IMR-90 (cell line): ENCODE data around the gene CSF1. TPM values are rescaled to one million over a fixed set of nuclear protein-coding genes. Genes with fewer than 3 reads are reported as not detected.

Source experiments
- ATAC-seq: fragments of 200-7000 bp; cut with Tn5 transposase; 2 replicates; pipeline ENCODE4 v1.9.1; 2020; ENCODE audit warnings: low read depth, mild to moderate bottlenecking, moderate library complexity
- BruUV-seq: library from RNA; stranded (reverse); fragments of 400-500 nt; replicated peaks from 2 replicates; lab custom pipeline; 2021; lab: Mats Ljungman, UMichigan
- CTCF ChIA-PET: fragments of 300-600 bp; formaldehyde crosslinking; extraction: SDS; loops from one replicate; lab custom pipeline; 2021; ENCODE audit warnings: antibody characterized with exemption; lab: Yijun Ruan, JAX
- POLR2A ChIA-PET: fragments of 300-600 bp; sonication (Branson Sonifier 250); formaldehyde crosslinking; loops from one replicate; lab custom pipeline; 2022; ENCODE audit warnings: antibody characterized with exemption; ENCODE audit not compliant: unreplicated experiment; lab: Charles Lee
- DNase-seq: peaks from one replicate; pipeline ENCODE4 v3.0.0; 2013
- H2AFZ ChIP-seq: replicated peaks from 2 replicates; pipeline ENCODE3; 2013; ENCODE audit warnings: low read length, mild to moderate bottlenecking; ENCODE audit not compliant: poor library complexity
- H2AK5ac ChIP-seq: 2 replicates; pipeline ENCODE4 v1.6.1; 2013; ENCODE audit warnings: low read depth, low read length, inconsistent platforms
- H2AK9ac ChIP-seq: replicated peaks from 2 replicates; pipeline ENCODE3; 2013; ENCODE audit warnings: mild to moderate bottlenecking, low read depth, low read length, moderate library complexity; ENCODE audit not compliant: poor library complexity
- H2BK120ac ChIP-seq: 2 replicates; pipeline ENCODE4 v1.6.1; 2013; ENCODE audit warnings: low read depth, low read length, inconsistent platforms
- H2BK15ac ChIP-seq: 3 replicates; pipeline ENCODE4 v1.6.1; 2013; ENCODE audit warnings: low read depth, low read length, inconsistent platforms
- H2BK20ac ChIP-seq: 2 replicates; pipeline ENCODE4 v1.6.1; 2013; ENCODE audit warnings: low read depth, mild to moderate bottlenecking, inconsistent platforms, low read length, moderate library complexity
- H2BK5ac ChIP-seq: 2 replicates; pipeline ENCODE4 v1.6.1; 2013; ENCODE audit warnings: mild to moderate bottlenecking, low read depth, low read length, inconsistent platforms; ENCODE audit not compliant: poor library complexity, severe bottlenecking
- H3K14ac ChIP-seq: replicated peaks from 2 replicates; pipeline ENCODE4 v1.6.1; 2013; ENCODE audit warnings: low read depth, low read length, inconsistent platforms
- H3K18ac ChIP-seq: 2 replicates; pipeline ENCODE4 v1.6.1; 2013; ENCODE audit warnings: low read depth, low read length, control low read depth
- H3K23ac ChIP-seq: 2 replicates; pipeline ENCODE4 v1.6.1; 2013; ENCODE audit warnings: low read depth, low read length, inconsistent platforms
- H3K27ac ChIP-seq: 2 replicates; pipeline ENCODE4 v1.5.1; 2013; ENCODE audit warnings: mild to moderate bottlenecking, control low read depth, low read length; ENCODE audit not compliant: insufficient read depth
- H3K27me3 ChIP-seq: 2 replicates; pipeline ENCODE4 v1.6.1; 2013; ENCODE audit warnings: low read length; ENCODE audit not compliant: control insufficient read depth, insufficient read depth
- H3K36me3 ChIP-seq: 2 replicates; pipeline ENCODE4 v1.6.1; 2013; ENCODE audit warnings: low read length, mixed read lengths; ENCODE audit not compliant: control insufficient read depth, insufficient read depth
- H3K4ac ChIP-seq: 2 replicates; pipeline ENCODE4 v1.6.1; 2013; ENCODE audit warnings: low read depth, low read length, inconsistent platforms
- H3K4me1 ChIP-seq: 2 replicates; pipeline ENCODE4 v1.6.1; 2013; ENCODE audit warnings: low read length, mixed read lengths; ENCODE audit not compliant: control insufficient read depth, insufficient read depth
- H3K4me2 ChIP-seq: 2 replicates; pipeline ENCODE4 v1.6.1; 2013; ENCODE audit warnings: low read depth, mild to moderate bottlenecking, control low read depth, low read length, moderate library complexity
- H3K4me3 ChIP-seq: 2 replicates; pipeline ENCODE4 v1.5.1; 2013; ENCODE audit warnings: low read depth, mild to moderate bottlenecking, control low read depth, low read length, moderate library complexity; ENCODE audit not compliant: insufficient read depth
- H3K56ac ChIP-seq: 2 replicates; pipeline ENCODE4 v1.6.1; 2013; ENCODE audit warnings: low read length, inconsistent platforms; ENCODE audit not compliant: insufficient read depth; ENCODE audit errors: extremely low read depth
- H3K79me1 ChIP-seq, 2 experiments: 2 replicates each; pipeline ENCODE4 v1.6.1; 2013; ENCODE audit warnings: low read length in 2 of 2, inconsistent platforms in 1 of 2, low read depth in 1 of 2
- H3K9ac ChIP-seq: 2 replicates; pipeline ENCODE4 v1.6.1; 2013; ENCODE audit warnings: low read depth, low read length, control low read depth
- H3K9me1 ChIP-seq: 2 replicates; pipeline ENCODE4 v1.6.1; 2013; ENCODE audit warnings: low read length, inconsistent platforms; ENCODE audit not compliant: insufficient read depth
- H3K9me3 ChIP-seq: 2 replicates; pipeline ENCODE4 v1.6.1; 2013; ENCODE audit warnings: low read length; ENCODE audit not compliant: control insufficient read depth, insufficient read depth
- H4K20me1 ChIP-seq: 2 replicates; pipeline ENCODE4 v1.6.1; 2013; ENCODE audit warnings: low read length, inconsistent platforms; ENCODE audit not compliant: insufficient read depth
- H4K5ac ChIP-seq: 2 replicates; pipeline ENCODE4 v1.6.1; 2013; ENCODE audit warnings: mild to moderate bottlenecking, low read depth, low read length, control low read depth
- H4K8ac ChIP-seq, 2 experiments: 2 replicates each; pipeline ENCODE4 v1.6.1; 2013; ENCODE audit warnings: low read depth in 2 of 2, low read length in 2 of 2, control low read depth in 1 of 2, inconsistent platforms in 1 of 2
- H4K91ac ChIP-seq: 2 replicates; pipeline ENCODE4 v1.6.1; 2013; ENCODE audit warnings: low read depth, low read length, inconsistent platforms; ENCODE audit not compliant: insufficient read depth
- BHLHE40 ChIP-seq: fragments of 150-350 bp; IDR thresholded peaks from 2 replicates; pipeline ENCODE4 v1.6.1; 2016; ENCODE audit warnings: mild to moderate bottlenecking, low read depth, low read length
- CEBPB ChIP-seq: IDR thresholded peaks from 2 replicates; pipeline ENCODE4 v1.6.1; 2012; ENCODE audit warnings: low read depth, low read length, improper control_type of control experiment
- CTCF ChIP-seq: conservative IDR thresholded peaks from 2 replicates; pipeline ENCODE4 v1.5.1; 2012; ENCODE audit warnings: mild to moderate bottlenecking, low read depth, low read length, improper control_type of control experiment
- ELK1 ChIP-seq: fragments of 150-350 bp; IDR thresholded peaks from 2 replicates; pipeline ENCODE4 v1.6.1; 2016; ENCODE audit warnings: low read depth, mild to moderate bottlenecking, low read length, moderate library complexity, borderline replicate concordance
- FOS ChIP-seq: fragments of 150-350 bp; IDR thresholded peaks from 2 replicates; pipeline ENCODE4 v1.6.1; 2016; ENCODE audit warnings: low read depth, low read length
- MAZ ChIP-seq: IDR thresholded peaks from 2 replicates; pipeline ENCODE4 v1.6.1; 2012; ENCODE audit warnings: low read depth, mild to moderate bottlenecking, low read length, improper control_type of control experiment, moderate library complexity, borderline replicate concordance
- MXI1 ChIP-seq: IDR thresholded peaks from 2 replicates; pipeline ENCODE4 v1.6.1; 2012; ENCODE audit warnings: low read depth, mild to moderate bottlenecking, low read length, moderate library complexity, borderline replicate concordance
- POLR2A ChIP-seq: IDR thresholded peaks from 2 replicates; pipeline ENCODE4 v1.6.1; 2012; ENCODE audit warnings: mild to moderate bottlenecking, low read depth, low read length
- RAD21 ChIP-seq: IDR thresholded peaks from 2 replicates; pipeline ENCODE4 v1.6.1; 2012; ENCODE audit warnings: low read length, improper control_type of control experiment
- RFX5 ChIP-seq: IDR thresholded peaks from 2 replicates; pipeline ENCODE4 v1.8.0; 2012; ENCODE audit warnings: low read depth, mild to moderate bottlenecking, low read length, moderate library complexity
- SMC3 ChIP-seq: fragments of 150-350 bp; IDR thresholded peaks from 2 replicates; pipeline ENCODE4 v1.6.1; 2016; ENCODE audit warnings: low read depth, mild to moderate bottlenecking, antibody characterized with exemption, low read length, moderate library complexity
- USF2 ChIP-seq: fragments of 150-350 bp; IDR thresholded peaks from 2 replicates; pipeline ENCODE4 v1.6.1; 2017; ENCODE audit warnings: mild to moderate bottlenecking, antibody characterized with exemption, low read length, low read depth
- WGBS, 2 experiments: methylation state at CpG; one replicate each; pipeline versions ENCODE4 v1.1.5 to v1.1.7; 2013; ENCODE audit warnings: missing lambda C conversion rate in 2 of 2; ENCODE audit not compliant: insufficient read length in 1 of 2; ENCODE audit errors: extremely low coverage in 2 of 2; 5-methylcytosine and 5-hydroxymethylcytosine counted together
- dilution Hi-C: fragments of 300-500 bp; cut with HindIII; formaldehyde crosslinking; loops from one replicate; pipeline ENCODE4 v1.14.3; 2018; ENCODE audit warnings: low sequenced_read_pairs; ENCODE audit not compliant: unreplicated experiment
- in situ Hi-C: fragments of 300-500 bp; cut with MboI; formaldehyde crosslinking; loops from 3 replicates; pipeline ENCODE4 v1.14.3; 2019; ENCODE audit warnings: low sequenced_read_pairs, inconsistent platforms, mixed read lengths
- intact Hi-C: fragments of 100-400 bp; cut with micrococcal nuclease; formaldehyde crosslinking; loops from 2 replicates; pipeline ENCODE4 v1.10.0; 2022
- polyA plus RNA-seq, 3 experiments: library from polyadenylated mRNA; depleted of rRNA; stranded (reverse); fragments of >200 nt; gene quantifications; 2 replicates each; pipeline ENCODE4 v1.2.3, GENCODE V29; 2012; ENCODE audit warnings: low replicate concordance in 1 of 3
- total RNA-seq: library from RNA; depleted of rRNA; stranded (reverse); fragments of >200 nt; gene quantifications from 2 replicates; pipeline ENCODE4 v1.2.3, GENCODE V29; 2012

Gene CSF1
- total and polyA plus RNA-seq, 2 of the 4 experiments (the other 2 are of a cell fraction), result 14.3 to 22.0 TPM

- Histone ChIP-seq H3K56ac (no peak overlapping the region), H2AK9ac (no peak overlapping the region), H2BK120ac (no peak overlapping the region), H3K36me3 (no peaks in the 10 kb centered on the region), H3K9me1 (peaks cover 18% of the 10 kb centered on the region; the same call in 1 of the 2 replicates), H3K9ac (no peak overlapping the region), H3K4me1 (peaks cover 4% of the 10 kb centered on the region; the same call in 1 of the 2 replicates), H3K79me1 (peaks cover 0 to 7% of the 10 kb centered on the region in 2 experiments; a peak in 1 of 4 replicates), H3K9me3 (no peaks in the 10 kb centered on the region), H2BK20ac (no peak overlapping the region), H3K4me2 (no peak overlapping the region), H2BK15ac (no peak overlapping the region), H4K8ac (no peak overlapping the region), H2AFZ (no peak overlapping the region), H3K18ac (no peak overlapping the region), H3K14ac (no peak overlapping the region), H2BK5ac (no peak overlapping the region), H3K27ac (no peak overlapping the region), H3K27me3 (no peaks in the 10 kb centered on the region; the same call in 1 of the 2 replicates), H3K4ac (no peak overlapping the region), H4K91ac (no peak overlapping the region), H3K4me3 (no peak overlapping the region), H4K5ac (no peak overlapping the region), H2AK5ac (no peak overlapping the region), H3K23ac (no peak overlapping the region), H4K20me1 (no peaks in the 10 kb centered on the region)
- ATAC-seq, result no peak
- DNase-seq, result no peak
- in situ Hi-C loops, result loop anchor here (25.0 kb wide), 1 partner anchor 118 kb away; no protein-coding TSS in a partner anchor
- no TSS peak for BruUV-seq
- POLR2A ChIA-PET, result no interaction called here
- CTCF ChIA-PET, result no interaction called here
- intact Hi-C loops, result no loop called here
- TF ChIP-seq USF2 (no peak), POLR2A (no peak), FOS (no peak), CTCF (no peak), RFX5 (no peak), CEBPB (no peak), MAZ (no peak), RAD21 (no peak), SMC3 (no peak), BHLHE40 (no peak), ELK1 (no peak), MXI1 (no peak)
- dilution Hi-C loops, result no loop called here
- no CpG with 5 or more reads among the region's 7 CpGs for WGBS, 2 experiments
These were observed 5.2 kb upstream of the CSF1 start for GRCh38 chr1:109905491-109905890.
